Measurements from ENCODE around the gene NDUFS3.

The NDUFS3 gene

DNA sequence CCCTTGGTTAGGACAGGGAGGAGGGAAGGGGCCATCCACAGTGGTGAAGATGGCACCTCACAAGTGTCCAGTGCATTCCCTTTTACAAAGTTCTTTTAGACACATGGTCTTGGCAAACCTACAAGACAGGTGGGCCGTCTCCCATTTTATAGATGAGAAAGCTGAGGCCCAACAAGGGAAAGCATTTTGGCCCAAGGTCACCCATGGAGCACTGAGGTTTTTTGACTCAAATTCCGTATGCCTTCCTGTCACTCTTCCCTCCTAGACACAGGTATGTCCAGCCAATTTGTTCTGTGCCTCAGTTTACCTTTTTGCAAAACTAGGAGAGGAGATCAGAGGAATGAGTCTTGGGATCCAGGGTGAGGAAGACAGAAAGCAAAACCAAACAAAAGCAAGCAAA, 14.1 kb downstream of the NDUFS3 start:
- Histone ChIP-seq H3K27me3 (ENCODE audit: low read depth, low read length) (peaks cover 27% of the 10 kb centered on the region), H3K27ac (ENCODE audit: low read length) (no peak overlapping the region), H3K4me3 (ENCODE audit: low read depth in 1 of 2, low read length in 2 of 2) (no peak overlapping the region), H3K36me3 (ENCODE audit: control insufficient read depth in 1 of 2, insufficient read depth in 2 of 2, low read length in 2 of 2) (no peaks in the 10 kb centered on the region), H3K9me3 (ENCODE audit: control insufficient read depth in 1 of 2, low read length in 2 of 2) (no peaks in the 10 kb centered on the region), H3K4me1 (ENCODE audit: control insufficient read depth in 1 of 2, insufficient read depth in 2 of 2, low read length in 2 of 2) (peaks cover 0 to 23% of the 10 kb centered on the region in 2 donors)

DNA sequence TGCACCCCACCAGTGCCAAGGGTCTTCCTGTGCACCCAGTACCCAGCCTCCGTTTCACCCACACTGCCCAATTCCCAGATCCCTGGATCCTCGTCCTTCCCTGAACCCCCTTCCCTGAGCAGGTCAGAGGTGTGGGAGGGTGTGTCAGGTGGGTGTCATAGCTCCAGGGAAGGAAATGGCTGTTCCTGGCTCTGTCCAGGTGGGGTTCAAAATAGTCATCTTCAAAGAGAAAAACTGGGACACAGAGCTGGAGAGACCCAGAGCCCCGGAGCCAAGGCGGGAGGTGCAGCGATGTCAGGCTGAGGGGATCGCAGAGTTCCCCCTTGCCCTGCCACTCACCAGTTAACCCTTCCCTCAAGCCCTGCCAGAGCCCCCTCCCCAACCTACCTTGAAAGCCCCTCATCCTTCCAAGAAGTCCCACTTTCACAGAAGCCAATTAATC, 14.6 kb downstream of the NDUFS3 start:
- Histone ChIP-seq H3K27ac (ENCODE audit: low read length) (no peak overlapping the region), H3K4me1 (ENCODE audit: control insufficient read depth in 1 of 2, insufficient read depth in 2 of 2, low read length in 2 of 2) (peaks cover 0 to 20% of the 10 kb centered on the region in 2 donors), H3K4me3 (ENCODE audit: low read depth in 1 of 2, low read length in 2 of 2) (peak overlapping the region in 1 of 2 donors; percentile 54), H3K27me3 (ENCODE audit: low read depth, low read length) (peaks cover 27% of the 10 kb centered on the region), H3K36me3 (ENCODE audit: control insufficient read depth in 1 of 2, insufficient read depth in 2 of 2, low read length in 2 of 2) (no peaks in the 10 kb centered on the region), H3K9me3 (ENCODE audit: control insufficient read depth in 1 of 2, low read length in 2 of 2) (no peaks in the 10 kb centered on the region)

DNA sequence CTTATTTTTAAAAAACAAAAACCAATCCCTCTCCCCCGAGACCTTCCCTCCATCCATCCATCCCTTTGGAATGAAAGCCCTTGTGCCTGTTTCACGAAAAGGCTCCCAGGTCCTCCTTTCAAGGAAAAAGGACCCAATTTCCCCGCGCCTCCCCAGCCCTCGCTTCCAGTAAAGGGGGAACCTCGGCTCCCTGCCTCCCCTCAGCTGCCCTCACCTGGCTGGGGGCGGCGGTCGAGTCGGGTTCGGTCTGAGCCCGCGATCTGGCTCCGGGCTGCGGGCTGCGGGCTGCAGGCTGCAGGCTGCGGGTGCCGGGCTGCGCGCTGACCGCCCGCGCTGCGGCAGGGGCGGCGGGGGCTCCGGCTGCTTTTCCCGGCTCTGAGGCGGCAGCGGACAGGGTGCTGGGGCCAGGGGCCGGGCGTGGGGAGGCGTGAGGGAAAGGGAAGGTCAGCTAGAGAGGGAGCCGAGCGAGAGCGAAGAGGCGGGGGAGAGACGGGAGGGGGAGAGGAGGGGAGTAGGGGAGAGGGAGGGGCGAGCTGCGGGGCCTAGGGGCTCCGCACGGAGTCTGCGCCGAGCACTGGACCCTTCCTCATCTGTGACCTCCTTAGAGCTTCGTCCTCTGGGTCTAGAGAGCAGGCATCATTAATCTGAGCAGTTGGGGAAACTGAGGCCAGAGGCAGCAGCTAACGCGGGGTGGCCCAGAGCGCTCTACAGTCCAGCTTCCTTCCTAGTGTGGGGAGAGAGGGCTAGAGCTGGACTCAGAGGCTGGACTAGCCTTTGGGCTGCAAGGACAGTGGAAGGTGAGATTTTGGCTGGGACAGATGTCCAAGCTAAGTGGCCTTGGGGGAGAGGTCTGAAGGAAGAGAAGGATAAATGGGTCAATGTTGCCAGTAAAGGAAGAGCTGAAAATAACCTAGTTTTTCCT, 15.3 kb downstream of the NDUFS3 start, which contains the start of gene C1QTNF4:
TSS of gene C1QTNF4 (minus strand) at position 478 of the 922 bp plus-strand sequence. CDS start 3,601 bp downstream, outside the sequence.
- Histone ChIP-seq H3K9me3 (ENCODE audit: control insufficient read depth in 1 of 2, low read length in 2 of 2) (no peaks in the 10 kb centered on the region), H3K36me3 (ENCODE audit: control insufficient read depth in 1 of 2, insufficient read depth in 2 of 2, low read length in 2 of 2) (no peaks in the 10 kb centered on the region), H3K27me3 (ENCODE audit: low read depth, low read length) (peaks cover 27% of the 10 kb centered on the region), H3K4me3 (ENCODE audit: low read depth in 1 of 2, low read length in 2 of 2) (peak within 1 kb of the TSS in 1 of 2 donors; percentile 54), H3K4me1 (ENCODE audit: control insufficient read depth in 1 of 2, insufficient read depth in 2 of 2, low read length in 2 of 2) (peaks cover 0 to 13% of the 10 kb centered on the region in 2 donors), H3K27ac (ENCODE audit: low read length) (no peak within 1 kb of the TSS)

DNA sequence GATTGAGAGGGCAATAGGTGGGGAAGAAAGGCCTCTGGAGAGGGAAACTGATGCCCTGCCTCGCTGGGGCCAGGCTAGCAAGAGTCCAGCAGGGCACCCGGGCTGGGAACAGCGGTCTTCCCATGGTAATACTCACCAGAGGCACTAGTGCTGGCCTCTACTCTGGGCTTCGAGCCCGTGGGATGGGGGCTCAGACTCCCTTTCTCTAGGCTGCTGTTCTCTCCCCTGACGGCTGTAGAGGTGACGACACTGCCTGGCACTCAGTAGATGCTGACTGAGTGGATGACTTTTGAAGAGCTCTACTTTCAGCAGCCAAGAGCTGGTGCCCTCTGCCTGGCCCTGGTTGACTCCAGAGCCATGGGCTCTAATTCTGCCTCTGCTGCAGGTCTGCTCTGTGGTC, 16.2 kb downstream of the NDUFS3 start:
- Histone ChIP-seq H3K27me3 (ENCODE audit: low read depth, low read length) (peaks cover 27% of the 10 kb centered on the region), H3K9me3 (ENCODE audit: control insufficient read depth in 1 of 2, low read length in 2 of 2) (no peaks in the 10 kb centered on the region), H3K36me3 (ENCODE audit: control insufficient read depth in 1 of 2, insufficient read depth in 2 of 2, low read length in 2 of 2) (no peaks in the 10 kb centered on the region), H3K4me1 (ENCODE audit: control insufficient read depth in 1 of 2, insufficient read depth in 2 of 2, low read length in 2 of 2) (peaks cover 0 to 11% of the 10 kb centered on the region in 2 donors), H3K4me3 (ENCODE audit: low read depth in 1 of 2, low read length in 2 of 2) (no peak overlapping the region), H3K27ac (ENCODE audit: low read length) (no peak overlapping the region)

DNA sequence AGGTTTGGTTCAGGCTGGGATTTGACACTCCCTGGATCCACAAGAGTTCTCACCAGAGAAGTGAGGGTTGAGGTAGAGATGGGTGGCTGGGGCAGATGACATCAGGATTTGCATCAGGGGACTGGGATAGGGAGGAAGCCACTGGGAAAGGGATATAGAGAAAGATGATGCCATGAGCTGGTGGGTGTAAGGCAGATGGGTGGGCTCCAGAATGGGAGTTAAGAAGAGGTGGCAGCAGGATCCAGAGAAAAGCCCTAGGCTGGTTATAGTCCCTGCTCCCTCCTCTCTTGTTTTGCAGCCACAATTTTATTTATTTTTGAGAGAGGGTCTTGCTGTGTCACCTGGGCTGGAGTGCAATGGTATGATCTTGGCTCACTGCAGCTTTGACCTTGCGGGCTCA, 17.1 kb downstream of the NDUFS3 start:
- Histone ChIP-seq H3K36me3 (ENCODE audit: control insufficient read depth in 1 of 2, insufficient read depth in 2 of 2, low read length in 2 of 2) (no peaks in the 10 kb centered on the region), H3K9me3 (ENCODE audit: control insufficient read depth in 1 of 2, low read length in 2 of 2) (no peaks in the 10 kb centered on the region), H3K27me3 (ENCODE audit: low read depth, low read length) (peaks cover 27% of the 10 kb centered on the region), H3K27ac (ENCODE audit: low read length) (no peak overlapping the region), H3K4me1 (ENCODE audit: control insufficient read depth in 1 of 2, insufficient read depth in 2 of 2, low read length in 2 of 2) (peaks cover 0 to 11% of the 10 kb centered on the region in 2 donors), H3K4me3 (ENCODE audit: low read depth in 1 of 2, low read length in 2 of 2) (no peak overlapping the region)

DNA sequence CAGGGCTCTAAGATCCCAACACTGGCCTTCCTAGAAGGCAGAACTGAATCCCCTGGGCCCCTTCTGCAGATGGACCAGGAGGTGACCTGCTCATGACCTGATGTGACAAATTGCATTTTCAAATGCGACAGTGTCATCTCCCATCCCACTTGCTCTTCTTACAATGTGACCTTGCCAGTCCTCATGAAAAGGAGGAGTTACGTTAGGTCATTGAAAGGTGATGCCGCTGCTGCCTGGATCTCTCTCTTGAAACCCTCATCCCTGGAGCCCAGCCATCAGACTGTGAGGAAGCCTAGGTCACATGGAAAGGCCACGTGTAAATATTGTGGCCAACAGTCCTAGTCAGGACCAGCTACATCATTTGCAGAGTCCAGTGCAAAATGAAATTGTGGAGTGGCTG, 21.0 kb downstream of the NDUFS3 start:
- Histone ChIP-seq H3K27ac (ENCODE audit: low read length) (no peak overlapping the region), H3K4me1 (ENCODE audit: control insufficient read depth in 1 of 2, insufficient read depth in 2 of 2, low read length in 2 of 2) (no peaks in the 10 kb centered on the region), H3K36me3 (ENCODE audit: control insufficient read depth in 1 of 2, insufficient read depth in 2 of 2, low read length in 2 of 2) (no peaks in the 10 kb centered on the region), H3K9me3 (ENCODE audit: control insufficient read depth in 1 of 2, low read length in 2 of 2) (no peaks in the 10 kb centered on the region), H3K4me3 (ENCODE audit: low read depth in 1 of 2, low read length in 2 of 2) (no peak overlapping the region), H3K27me3 (ENCODE audit: low read depth, low read length) (peaks cover 4% of the 10 kb centered on the region)

DNA sequence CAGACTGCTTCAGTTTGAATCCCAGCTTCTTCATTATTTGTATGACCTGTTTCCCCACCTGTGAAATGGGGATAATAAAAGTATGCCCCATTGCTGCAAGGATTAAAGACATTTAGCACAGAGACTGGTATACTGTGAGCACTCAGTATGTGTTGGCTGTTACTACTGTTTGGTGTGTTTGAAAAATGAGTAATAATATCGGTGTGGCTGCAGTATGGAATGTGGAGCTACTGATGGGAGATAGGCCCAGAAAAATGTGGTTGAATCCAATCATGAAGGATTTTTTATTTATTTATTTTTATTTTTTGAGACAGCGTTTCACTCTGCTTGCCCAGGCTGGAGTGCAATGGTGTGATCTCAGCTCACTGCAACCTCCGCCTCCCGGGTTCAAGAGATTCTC, 24.4 kb downstream of the NDUFS3 start:
- H3K4me3 ChIP-seq (ENCODE audit: low read depth in 1 of 2, low read length in 2 of 2), result no peak overlapping the region
- H3K4me1 ChIP-seq (ENCODE audit: control insufficient read depth in 1 of 2, insufficient read depth in 2 of 2, low read length in 2 of 2), result peaks cover 5 to 11% of the 10 kb centered on the region in 2 donors
- H3K27me3 ChIP-seq (ENCODE audit: low read depth, low read length), result no peaks in the 10 kb centered on the region
- H3K27ac ChIP-seq (ENCODE audit: low read length), result no peak overlapping the region
- H3K9me3 ChIP-seq (ENCODE audit: control insufficient read depth in 1 of 2, low read length in 2 of 2), result no peaks in the 10 kb centered on the region
- H3K36me3 ChIP-seq (ENCODE audit: control insufficient read depth in 1 of 2, insufficient read depth in 2 of 2, low read length in 2 of 2), result no peaks in the 10 kb centered on the region

DNA sequence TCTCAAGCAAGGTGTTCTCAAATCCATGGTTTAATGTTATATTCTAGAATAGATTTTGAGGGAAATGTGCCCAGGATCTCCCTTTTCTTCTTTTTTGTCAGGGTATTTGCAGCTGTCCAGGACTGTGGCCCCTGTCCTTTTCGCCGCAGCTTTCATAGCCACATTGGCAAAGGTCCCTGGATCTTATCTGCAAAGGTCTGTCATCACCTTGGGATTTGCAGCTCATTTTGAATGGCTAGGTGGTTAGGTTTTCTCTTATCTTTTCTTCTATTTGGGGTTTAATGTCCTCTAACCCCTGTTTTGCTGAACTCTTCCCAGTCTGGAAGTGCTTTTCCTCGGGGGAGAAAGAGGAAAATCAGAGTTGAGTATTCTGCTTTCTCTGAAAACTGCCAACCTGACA, 27.0 kb downstream of the NDUFS3 start:
- no peaks in the 10 kb centered on the region for H3K27me3 ChIP-seq (ENCODE audit: low read depth, low read length)
- no peaks in the 10 kb centered on the region for H3K9me3 ChIP-seq (ENCODE audit: control insufficient read depth in 1 of 2, low read length in 2 of 2)
- H3K36me3 ChIP-seq (ENCODE audit: control insufficient read depth in 1 of 2, insufficient read depth in 2 of 2, low read length in 2 of 2), result no peaks in the 10 kb centered on the region
- peaks cover 5 to 11% of the 10 kb centered on the region in 2 donors for H3K4me1 ChIP-seq (ENCODE audit: control insufficient read depth in 1 of 2, insufficient read depth in 2 of 2, low read length in 2 of 2)
- H3K27ac ChIP-seq (ENCODE audit: low read length), result no peak overlapping the region
- no peak overlapping the region for H3K4me3 ChIP-seq (ENCODE audit: low read depth in 1 of 2, low read length in 2 of 2)

DNA sequence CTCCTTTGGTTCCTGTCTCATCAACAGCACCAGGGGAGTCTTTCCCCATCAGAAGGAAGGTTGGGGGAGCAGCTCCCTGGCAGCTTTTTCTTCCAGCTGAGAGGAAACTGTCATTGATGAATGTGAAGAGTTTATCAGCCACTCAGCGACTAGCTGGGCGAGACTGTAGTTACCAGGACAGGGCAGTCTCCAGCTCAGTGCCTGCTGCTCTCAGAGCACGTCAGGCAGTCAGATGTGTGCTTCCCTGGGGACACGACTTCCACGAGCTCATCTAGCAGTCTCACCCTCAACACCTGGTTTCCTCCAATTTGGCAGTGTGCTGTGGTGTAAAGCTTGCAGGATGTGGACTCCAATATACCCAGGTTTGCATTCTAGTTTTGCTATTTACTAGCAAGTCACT, 27.9 kb downstream of the NDUFS3 start:
- no peak overlapping the region for H3K4me3 ChIP-seq (ENCODE audit: low read depth in 1 of 2, low read length in 2 of 2)
- no peaks in the 10 kb centered on the region for H3K27me3 ChIP-seq (ENCODE audit: low read depth, low read length)
- H3K27ac ChIP-seq (ENCODE audit: low read length), result no peak overlapping the region
- H3K9me3 ChIP-seq (ENCODE audit: control insufficient read depth in 1 of 2, low read length in 2 of 2), result no peaks in the 10 kb centered on the region
- H3K4me1 ChIP-seq (ENCODE audit: control insufficient read depth in 1 of 2, insufficient read depth in 2 of 2, low read length in 2 of 2), result peaks cover 5 to 11% of the 10 kb centered on the region in 2 donors
- H3K36me3 ChIP-seq (ENCODE audit: control insufficient read depth in 1 of 2, insufficient read depth in 2 of 2, low read length in 2 of 2), result peaks cover 0 to 6% of the 10 kb centered on the region in 2 donors

DNA sequence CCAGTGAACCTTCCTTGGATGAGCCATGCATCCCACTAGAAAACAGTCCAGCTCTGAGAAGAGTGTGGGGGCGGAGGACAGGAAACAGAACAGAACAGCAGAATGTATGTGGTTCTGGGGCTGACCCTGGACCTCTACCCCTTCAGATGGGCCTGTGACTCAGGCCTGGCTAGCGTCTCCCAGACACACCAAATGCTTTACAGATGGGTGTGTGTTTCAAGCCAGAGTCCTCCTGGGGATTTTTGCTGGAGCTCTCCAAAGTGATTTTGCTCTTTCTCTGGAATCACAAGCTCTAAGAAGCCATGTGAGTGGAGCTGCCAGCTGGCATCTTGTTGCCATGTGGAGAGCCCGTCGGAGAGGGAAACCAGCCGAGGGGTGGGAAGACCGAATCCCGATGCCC, 28.5 kb downstream of the NDUFS3 start:
- Histone ChIP-seq H3K27ac (ENCODE audit: low read length) (no peak overlapping the region), H3K4me3 (ENCODE audit: low read depth in 1 of 2, low read length in 2 of 2) (no peak overlapping the region)

DNA sequence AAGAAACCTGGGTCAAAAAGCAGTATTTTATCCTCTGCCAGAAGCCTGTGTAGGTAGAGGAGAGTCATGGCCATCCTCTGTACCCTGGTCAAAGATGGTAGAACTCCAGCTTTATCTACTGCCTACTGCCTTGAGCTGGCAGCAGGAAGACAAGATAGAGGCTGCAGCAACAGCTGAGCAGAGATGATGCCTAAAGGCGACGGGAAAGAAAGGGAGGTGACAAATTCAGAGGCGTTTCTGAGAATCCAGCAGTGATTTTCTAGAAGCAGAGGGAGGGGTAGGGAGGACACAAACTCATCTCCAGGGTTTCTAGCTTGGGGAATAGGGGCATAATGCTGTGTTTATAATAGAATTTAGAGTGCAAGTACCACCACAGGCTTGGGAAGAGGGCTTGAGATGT, 30.8 kb downstream of the NDUFS3 start:
- no peaks in the 10 kb centered on the region for H3K9me3 ChIP-seq (ENCODE audit: control insufficient read depth in 1 of 2, low read length in 2 of 2)
- peaks cover 0 to 6% of the 10 kb centered on the region in 2 donors for H3K36me3 ChIP-seq (ENCODE audit: control insufficient read depth in 1 of 2, insufficient read depth in 2 of 2, low read length in 2 of 2)
- H3K4me1 ChIP-seq (ENCODE audit: control insufficient read depth in 1 of 2, insufficient read depth in 2 of 2, low read length in 2 of 2), result peaks cover 5 to 11% of the 10 kb centered on the region in 2 donors
- no peak overlapping the region for H3K27ac ChIP-seq (ENCODE audit: low read length)
- no peak overlapping the region for H3K4me3 ChIP-seq (ENCODE audit: low read depth in 1 of 2, low read length in 2 of 2)
- no peaks in the 10 kb centered on the region for H3K27me3 ChIP-seq (ENCODE audit: low read depth, low read length)

More for the DNA sequence above, 28.5 kb downstream of the NDUFS3 start:
- peaks cover 0 to 6% of the 10 kb centered on the region in 2 donors for H3K36me3 ChIP-seq (ENCODE audit: control insufficient read depth in 1 of 2, insufficient read depth in 2 of 2, low read length in 2 of 2)
- no peaks in the 10 kb centered on the region for H3K9me3 ChIP-seq (ENCODE audit: control insufficient read depth in 1 of 2, low read length in 2 of 2)
- no peaks in the 10 kb centered on the region for H3K27me3 ChIP-seq (ENCODE audit: low read depth, low read length)
- peaks cover 5 to 11% of the 10 kb centered on the region in 2 donors for H3K4me1 ChIP-seq (ENCODE audit: control insufficient read depth in 1 of 2, insufficient read depth in 2 of 2, low read length in 2 of 2)

All from muscle layer of duodenum (tissue), 2 donors.